ENCODE measurements around the gene ETDA.
"Not testable (repeated sequence)": the region's sequence is repeated elsewhere in the genome, so short reads cannot be mapped to it uniquely, and the experiment has no call there.

The ETDA gene

DNA sequence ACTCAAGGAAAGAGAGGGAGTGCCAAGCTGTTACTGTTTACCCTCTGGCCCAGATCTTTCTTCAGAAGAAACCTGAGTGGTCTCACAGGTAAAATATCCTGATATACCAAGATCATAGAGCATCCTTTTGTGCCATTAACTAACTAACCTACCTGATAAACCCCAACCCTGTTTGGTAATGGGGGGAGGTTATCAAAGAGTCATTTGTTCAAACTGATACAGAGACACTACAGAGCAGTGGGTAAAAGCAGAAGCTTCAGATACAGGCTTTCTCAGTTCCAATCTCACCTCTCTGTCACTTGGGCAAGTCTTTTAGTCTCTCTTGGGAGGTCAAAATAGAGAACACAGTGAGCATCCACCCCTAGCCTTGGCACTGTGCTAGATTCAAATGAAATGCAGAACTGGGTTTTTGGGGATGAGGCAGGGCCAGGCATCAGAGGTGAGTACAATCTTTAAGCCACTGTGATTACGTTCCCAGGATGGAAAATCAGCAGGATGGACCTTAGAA lies at the start of gene ETDA:
Gene ETDA, plus strand, starts transcription at position 51 of the 508 bp plus-strand sequence. CDS start 1,216 bp downstream, outside the sequence.
- DNase-seq: not testable (repeated sequence)

DNA sequence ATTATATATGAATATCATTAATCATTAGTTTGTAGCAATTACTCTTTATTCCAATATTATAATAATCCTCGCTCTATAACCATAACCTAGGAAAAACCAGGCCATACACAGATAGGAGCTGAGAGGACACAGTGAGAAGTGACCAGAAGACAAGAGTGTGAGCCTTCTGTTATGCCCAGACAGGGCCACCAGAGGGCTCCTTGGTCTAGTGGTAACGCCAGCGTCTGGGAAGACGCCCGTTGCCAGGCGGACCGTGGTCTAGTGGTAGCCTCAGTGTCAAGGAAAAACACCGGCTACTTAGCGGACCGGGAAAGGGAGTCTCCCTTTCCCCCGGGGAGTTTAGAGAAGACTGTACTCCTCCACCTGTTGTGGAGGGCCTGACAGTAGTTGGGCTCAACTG lies 45.4 kb upstream of the ETDA start:
- DNase-seq: not testable (repeated sequence)

DNA sequence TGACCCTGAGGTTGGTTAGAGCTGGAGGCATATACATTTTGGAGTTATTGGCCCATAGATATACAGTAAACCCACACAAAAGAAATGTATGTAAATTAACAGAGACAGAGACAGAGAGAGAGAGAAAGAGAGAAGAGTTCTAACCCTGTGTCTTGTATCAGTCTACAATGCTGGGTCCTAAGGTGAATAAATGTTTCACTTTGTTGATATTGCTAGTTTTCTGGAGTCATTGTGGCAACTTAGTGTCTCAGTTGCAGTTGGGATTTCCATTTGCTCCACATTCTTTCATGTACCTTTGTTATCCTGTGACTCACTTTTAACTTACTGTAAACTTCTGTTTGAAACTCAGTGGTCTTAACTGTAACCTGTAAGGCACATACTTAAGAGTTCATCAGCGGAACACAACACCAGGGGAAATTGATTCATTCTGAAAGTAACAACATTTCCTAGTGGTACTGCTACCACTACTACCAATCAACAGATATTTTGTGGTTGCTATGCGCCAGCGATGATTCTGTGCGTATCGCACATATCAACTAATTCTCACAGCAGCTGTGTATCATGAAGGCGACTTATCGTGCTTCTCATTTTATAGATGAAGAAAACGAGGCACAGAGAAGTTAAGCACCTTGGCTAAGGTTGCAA lies 38.5 kb upstream of the ETDA start:
- no peak for DNase-seq

DNA sequence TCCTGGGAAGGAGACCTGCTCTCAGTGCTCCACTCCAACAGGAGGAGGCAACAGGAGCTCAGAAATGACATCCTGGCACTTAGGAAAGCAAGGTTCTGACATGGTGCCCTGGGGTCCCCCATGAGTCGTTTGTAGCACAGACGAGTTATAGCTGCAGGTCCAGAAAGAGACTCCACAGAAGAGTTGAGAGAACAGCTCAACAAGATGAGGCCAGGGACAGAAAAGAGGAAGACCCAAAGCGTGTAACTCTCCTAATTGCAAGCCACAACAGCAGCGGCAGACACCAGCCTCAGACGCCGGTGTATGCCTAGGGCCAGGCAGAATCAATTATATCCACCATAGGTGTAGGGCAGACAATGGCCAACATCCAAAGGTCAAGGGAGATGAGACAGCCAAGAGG lies 5.9 kb upstream of the ETDA start:
- not testable (repeated sequence) for DNase-seq

DNA sequence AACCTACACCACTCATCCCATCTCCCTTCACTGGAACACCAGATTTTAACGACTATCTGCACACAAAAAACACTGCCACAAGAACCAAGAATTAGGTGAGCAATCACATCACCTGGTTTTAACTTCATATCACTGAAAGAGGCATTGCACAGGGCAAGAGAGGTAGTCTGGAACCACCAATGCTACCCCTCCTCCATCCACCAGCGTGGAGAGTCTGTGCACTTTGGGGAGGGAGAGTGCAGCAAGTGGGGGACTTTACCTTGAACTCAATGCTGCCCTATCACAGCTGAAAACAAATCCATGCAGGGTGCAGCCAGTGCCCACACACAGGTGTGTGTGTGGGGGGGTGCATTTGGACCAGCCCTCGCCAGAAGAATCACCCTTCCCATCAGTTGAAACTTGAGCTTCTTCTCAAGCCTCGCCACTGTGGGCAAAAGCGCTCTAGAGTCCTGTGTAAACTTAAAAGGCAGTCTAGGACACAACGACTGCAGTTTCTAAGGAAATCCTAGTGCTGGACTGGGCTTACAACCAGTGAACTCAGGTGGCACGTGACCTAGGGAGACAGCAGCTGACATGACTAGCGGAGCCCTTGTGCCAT lies 4.3 kb downstream of the ETDA start:
- DNase-seq: not testable (repeated sequence)

DNA sequence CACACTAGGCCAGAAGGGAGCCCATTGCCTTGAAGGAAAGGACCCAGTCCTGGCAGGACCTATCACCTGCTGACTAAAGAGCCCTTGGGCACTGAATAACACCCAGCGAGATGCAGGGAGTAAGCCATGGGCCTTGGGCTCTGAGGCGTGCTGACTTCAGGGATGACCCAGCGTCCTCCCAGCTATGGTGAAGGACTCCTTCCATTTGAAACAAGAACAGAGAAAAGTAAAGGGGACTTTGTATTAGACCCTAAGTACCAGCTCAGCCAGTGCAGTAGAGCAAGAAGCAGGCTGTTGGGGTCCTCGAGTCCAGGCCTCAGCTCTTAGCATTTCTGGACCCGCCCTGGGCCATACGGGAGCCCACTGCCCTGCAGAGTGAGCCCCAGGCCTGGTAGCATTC lies 5.1 kb downstream of the ETDA start:
- no peak for DNase-seq

DNA sequence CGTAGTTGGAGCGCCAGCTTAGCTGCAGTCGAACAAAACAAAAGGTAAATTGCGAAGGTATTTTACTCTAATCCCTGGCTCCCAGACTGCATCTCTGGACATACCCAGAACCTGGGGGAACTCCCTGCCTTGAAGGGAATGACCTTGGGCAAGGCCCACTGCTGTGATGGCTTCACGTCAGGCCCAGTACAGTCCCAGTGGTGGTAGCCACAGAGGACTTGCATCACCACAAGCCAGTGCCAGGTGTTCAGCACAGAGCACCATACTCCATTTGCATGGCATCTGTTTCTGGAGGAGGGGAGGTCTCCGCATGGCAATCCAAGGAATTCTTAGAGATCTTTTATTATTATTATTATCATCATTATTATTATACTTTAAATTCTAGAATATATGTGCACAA lies 5.6 kb downstream of the ETDA start:
- DNase-seq: no peak

DNA sequence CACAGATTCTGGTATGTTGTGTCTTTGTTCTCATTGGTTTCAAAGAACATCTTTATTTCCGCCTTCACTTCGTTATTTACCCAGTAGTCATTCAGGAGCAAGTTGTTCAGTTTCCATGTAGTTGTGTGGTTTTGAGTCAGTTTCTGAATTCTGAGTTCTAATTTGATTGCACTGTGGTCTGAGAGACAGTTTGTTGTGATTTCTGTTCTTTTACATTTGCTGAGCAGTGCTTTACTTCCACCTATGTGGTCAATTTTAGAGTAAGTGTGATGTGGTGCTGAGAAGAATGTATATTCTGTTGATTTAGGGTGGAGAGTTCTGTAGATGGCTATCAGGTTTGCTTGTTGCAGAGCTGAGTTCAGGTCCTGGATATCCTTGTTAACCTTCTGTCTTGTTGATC lies 9.1 kb downstream of the ETDA start:
- DNase-seq: not testable (repeated sequence)

DNA sequence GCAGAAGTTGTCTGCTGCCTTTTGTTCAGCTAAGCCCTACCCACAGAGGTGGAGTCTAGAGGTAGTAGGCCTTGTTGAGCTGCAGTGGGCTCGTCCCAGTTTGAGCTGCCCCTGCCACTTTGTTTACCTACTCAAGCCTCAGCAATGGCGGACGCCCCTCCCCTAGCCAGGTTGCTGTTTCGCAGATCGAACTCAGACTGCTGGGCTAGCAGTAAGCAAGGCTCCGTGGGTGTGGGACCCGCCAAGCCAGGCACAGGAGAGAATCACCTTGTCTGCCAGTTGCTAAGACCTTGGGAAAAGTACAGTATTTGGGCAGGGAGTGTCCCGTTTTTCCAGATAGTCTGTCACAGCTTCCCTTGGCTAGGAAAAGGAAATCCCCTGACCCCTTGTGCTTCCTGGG lies 11.5 kb downstream of the ETDA start:
- DNase-seq: not testable (repeated sequence)

DNA sequence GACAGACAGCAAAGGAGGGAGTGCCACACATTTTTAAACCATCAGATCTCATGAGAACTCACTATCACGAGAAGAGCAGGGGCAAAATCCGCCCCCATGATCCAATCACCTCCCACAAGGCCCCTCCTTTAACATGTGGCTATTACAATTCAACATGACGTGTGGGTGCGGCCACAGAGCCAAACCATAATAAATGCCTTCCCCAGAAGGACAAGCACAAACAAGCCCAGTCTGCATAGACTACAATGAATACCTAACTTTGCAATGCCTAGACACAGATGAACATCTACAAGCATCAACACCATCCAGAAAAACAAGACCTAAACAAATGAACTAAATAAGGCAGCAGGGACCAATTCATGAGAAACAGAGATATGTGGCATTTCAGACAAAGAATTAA lies 12.3 kb downstream of the ETDA start:
- no peak for DNase-seq

DNA sequence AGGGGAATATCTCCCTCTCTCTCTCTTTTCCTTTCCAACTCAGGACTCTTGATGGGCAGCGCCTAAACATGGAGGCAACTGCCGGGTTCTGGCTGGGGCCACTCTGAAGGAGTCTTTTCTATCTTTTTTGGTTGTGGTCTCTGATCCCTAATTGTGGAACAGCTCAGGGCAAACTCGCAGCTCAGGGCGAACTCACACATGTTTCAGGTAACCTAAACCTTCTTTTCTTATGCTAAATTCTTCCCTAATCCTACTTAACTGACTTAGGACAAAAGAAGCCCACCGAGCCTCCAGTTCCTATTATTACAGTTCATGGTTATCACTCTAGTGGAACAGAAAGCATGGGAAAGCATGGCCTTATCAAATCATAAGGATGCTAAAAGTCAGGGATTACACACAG lies 21.3 kb downstream of the ETDA start:
- no peak for DNase-seq

DNA sequence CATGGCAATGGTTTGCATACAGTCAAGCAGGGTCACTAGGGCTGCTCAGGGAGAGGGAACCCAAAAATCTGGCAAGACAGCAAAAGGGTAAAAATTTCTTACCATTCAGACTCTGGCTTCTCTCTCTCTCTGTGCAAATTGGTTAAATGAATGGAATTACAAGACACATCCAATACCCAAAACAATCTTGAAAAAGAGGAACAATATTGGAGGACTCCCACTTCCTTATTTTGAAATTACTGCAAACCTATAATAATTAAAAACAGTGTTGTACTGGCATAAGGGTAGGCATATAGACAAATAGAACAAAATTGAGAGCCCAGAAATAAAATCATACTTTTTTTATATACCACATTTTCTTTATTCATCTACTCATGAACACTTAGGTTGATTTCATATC lies 24.1 kb downstream of the ETDA start:
- no peak for DNase-seq

DNA sequence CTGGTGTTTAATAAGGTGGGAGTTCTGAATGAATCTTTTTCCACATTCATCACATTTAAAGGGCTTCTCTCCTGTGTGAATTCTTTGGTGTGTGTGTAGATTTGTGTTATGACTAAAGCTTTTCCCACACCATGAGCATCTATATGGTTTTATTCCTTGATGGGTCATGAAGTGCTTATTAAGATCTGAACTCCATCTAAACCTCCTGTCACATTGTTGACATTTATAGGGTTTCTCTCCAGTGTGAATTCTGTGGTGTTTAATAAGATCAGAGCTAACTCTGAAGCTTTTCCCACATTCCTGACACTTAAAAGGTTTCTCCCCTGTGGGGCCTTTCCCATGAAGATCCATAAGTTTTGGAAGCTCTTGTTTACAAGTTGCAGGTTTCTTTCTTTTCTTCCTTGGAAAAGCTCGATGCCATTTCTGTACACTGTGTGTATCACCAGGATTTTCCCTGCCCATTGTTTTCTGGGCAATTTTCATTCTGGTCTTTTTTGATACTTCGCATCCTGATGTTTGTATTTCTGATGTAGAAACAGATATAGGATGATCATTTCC lies 35.5 kb downstream of the ETDA start:
- DNase-seq: no peak

DNA sequence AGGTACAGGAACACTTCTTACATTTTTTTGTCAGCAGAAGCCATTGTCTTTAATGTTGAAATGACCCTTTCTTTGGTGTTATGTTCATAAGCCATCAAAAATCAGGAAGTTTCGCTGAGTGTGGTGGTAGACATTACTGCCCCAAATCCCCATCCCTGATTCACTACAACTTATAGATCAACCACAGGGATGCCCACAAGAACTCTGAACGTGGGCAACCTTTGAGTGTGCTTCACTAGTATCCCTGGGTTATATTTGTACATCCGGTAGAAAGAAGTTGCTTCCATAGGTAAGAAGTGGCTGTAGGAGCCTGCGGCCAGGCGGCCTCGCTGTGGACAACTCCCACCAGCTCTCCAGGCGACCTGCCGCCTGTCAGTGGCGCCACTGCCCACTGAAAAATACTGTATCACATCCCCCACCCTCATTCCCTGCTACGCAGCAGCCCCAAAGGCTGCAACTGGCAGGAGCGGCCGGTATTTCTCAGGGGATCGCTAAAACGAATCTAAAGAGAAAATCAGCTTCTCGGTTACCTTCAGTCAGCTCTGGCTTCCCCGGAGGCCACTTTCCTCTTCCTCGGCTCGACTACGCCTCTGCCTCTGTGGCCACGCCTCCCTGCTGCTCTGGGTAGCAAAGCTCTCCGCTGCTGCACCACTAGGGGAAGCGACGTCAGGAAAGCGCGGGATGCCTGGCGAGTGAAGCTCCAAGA lies 43.5 kb downstream of the ETDA start:
- DNase-seq: no peak

DNA sequence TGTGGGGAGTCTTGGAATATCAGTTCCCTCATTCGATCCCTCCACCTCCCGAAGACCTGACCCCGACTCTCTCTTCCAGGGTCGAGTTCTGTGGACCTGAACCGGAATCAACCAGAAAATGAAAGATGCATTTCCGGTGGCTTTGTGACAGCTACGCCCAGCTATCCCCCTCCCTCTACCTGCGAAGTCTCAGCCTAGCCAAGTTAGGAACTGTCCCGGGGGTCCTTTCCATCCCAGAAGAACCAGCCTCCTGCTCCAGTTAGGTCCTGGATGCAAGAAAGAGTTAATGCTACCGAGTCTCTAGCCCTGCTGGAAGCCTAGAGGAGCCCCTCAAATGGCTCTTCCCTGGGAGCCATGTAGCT lies 44.1 kb downstream of the ETDA start:
- no peak for DNase-seq

DNA sequence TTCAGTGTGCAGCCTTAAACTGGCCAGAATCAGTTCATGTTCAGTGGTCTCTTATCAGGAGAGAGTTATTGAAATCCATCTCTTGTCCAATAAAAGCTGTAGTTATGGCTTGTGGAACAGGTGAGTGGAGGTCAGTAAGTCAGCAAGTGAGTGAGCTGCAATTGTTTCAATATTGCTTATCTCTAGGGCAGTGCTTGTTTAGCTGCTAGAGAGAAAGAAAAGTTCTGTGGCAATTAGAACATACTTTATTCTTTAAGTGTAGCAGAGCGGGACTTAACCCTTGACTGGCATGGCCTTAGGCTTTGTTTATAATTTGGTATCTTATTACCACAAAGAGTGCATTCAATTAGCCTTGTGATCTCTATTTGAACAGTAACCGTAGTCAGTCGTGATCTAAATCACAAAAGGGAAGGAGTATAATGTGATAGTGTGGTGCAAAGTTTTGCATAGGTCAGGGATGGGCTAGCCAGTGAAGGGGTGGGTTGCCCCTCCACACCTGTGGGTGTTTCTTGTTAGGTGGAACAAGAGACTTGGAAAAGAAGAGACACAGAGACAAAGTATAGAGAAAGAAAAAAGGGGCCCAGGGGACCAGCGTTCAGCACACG lies 50.5 kb downstream of the ETDA start:
- no peak for DNase-seq

Measured in NCI-H1092 treated with DMSO at 0.1 percent for 48 hours (cell line).